Stimulated activated naive CD8-positive, alpha-beta T cell treated with anti-CD3 and anti-CD28 coated beads, Interleukin-15, Interleukin-2, amounts not matched to agents 100 ng/mL and 50 ng/mL, for 24 hours (primary cell): ENCODE measurements around the gene WRNIP1.
A peak's percentile ranks its signal among the peaks of the same experiment; 100 is the strongest.

Source experiments
- H3K27ac Mint-ChIP-seq: one replicate; pipeline ENCODE4 v1.8.0; 2021; ENCODE audit warnings: mild to moderate bottlenecking, mixed read lengths
- H3K27me3 Mint-ChIP-seq: one replicate; pipeline ENCODE4 v1.8.0; 2021; ENCODE audit warnings: mixed read lengths
- H3K36me3 Mint-ChIP-seq: one replicate; pipeline ENCODE4 v1.8.0; 2021; ENCODE audit warnings: low read depth, mixed read lengths
- H3K4me1 Mint-ChIP-seq: one replicate; pipeline ENCODE4 v1.8.0; 2021; ENCODE audit warnings: low read depth, mixed read lengths
- H3K4me3 Mint-ChIP-seq: one replicate; pipeline ENCODE4 v1.8.0; 2021; ENCODE audit warnings: mild to moderate bottlenecking, mixed read lengths
- H3K9me3 Mint-ChIP-seq: one replicate; pipeline ENCODE4 v1.8.0; 2021; ENCODE audit warnings: mixed read lengths

The WRNIP1 gene

DNA sequence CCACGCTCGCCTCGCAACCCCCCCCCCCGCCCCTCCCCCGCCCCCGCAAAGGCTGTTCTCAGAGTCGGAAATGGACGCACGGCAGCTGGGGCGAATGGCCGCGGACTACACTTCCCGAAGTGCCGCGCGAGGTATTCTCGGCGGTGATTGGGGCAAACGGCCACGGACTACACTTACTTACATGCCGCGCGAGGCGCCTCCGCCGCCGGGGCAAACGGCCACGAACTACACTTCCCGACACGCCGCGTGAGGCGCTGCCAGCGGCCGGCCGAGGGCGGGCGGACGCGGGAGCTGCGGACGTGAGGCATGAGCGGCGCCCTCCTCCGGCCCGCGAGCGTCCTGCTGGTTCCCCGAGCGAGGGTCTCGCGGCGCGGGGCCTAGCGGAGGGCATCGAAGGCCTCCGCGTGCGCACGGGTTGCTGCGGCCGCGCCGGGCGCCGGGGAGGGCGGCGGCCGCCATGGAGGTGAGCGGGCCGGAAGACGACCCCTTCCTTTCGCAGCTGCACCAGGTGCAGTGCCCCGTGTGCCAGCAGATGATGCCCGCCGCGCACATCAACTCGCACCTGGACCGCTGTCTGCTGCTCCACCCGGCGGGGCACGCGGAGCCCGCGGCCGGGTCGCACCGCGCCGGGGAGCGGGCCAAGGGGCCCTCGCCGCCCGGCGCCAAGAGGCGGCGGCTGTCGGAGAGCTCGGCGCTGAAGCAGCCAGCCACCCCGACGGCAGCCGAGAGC is at the start of gene WRNIP1:
TSS of gene WRNIP1 (plus strand) at position 228 of the 730 bp plus-strand sequence. CDS start at position 458, 230 bp downstream.
- Mint-ChIP-seq H3K4me1 (peaks cover 56% of the 10 kb centered on the region), H3K36me3 (peaks cover 29% of the 10 kb centered on the region), H3K4me3 (peak within 1 kb of the TSS; percentile 88), H3K27ac (peak within 1 kb of the TSS; percentile 97), H3K27me3 (no peaks in the 10 kb centered on the region), H3K9me3 (no peaks in the 10 kb centered on the region)

DNA sequence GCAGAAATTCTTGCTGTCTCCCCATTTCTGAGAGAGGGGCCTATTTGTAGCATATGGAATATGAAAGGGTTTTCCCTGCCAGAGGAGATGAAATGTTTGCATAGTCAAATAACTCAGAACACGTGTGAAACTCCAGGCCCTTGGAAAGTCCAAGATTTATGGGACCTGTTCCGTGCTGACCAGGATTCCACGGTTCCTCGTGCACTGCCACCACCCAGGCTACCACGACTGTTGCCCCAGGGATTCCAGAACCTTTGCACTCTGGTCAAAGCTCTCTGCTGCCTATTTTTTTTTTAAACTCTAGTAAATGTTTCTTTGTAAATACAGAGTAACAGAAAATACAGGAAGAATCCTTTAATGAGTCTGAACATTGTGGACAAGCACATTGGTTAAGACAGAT is 49.5 kb upstream of the WRNIP1 start:
- peaks cover 12% of the 10 kb centered on the region for H3K9me3 Mint-ChIP-seq
- H3K36me3 Mint-ChIP-seq, result no peaks in the 10 kb centered on the region
- no peak overlapping the region for H3K4me3 Mint-ChIP-seq
- H3K27me3 Mint-ChIP-seq, result no peaks in the 10 kb centered on the region
- H3K27ac Mint-ChIP-seq, result no peak overlapping the region
- peaks cover 6% of the 10 kb centered on the region for H3K4me1 Mint-ChIP-seq

GRCh38 chr6:2716936-2717700 is 48.1 kb upstream of the WRNIP1 start:
- no peak overlapping the region for H3K27ac Mint-ChIP-seq
- peaks cover 6% of the 10 kb centered on the region for H3K4me1 Mint-ChIP-seq
- H3K4me3 Mint-ChIP-seq, result no peak overlapping the region
- H3K36me3 Mint-ChIP-seq, result no peaks in the 10 kb centered on the region
- H3K9me3 Mint-ChIP-seq, result peaks cover 8% of the 10 kb centered on the region
- H3K27me3 Mint-ChIP-seq, result no peaks in the 10 kb centered on the region

- Mint-ChIP-seq H3K4me1 (peaks cover 6% of the 10 kb centered on the region), H3K4me3 (no peak overlapping the region), H3K27ac (no peak overlapping the region), H3K36me3 (no peaks in the 10 kb centered on the region), H3K9me3 (peaks cover 12% of the 10 kb centered on the region), H3K27me3 (no peaks in the 10 kb centered on the region)
These were observed 46.7 kb upstream of the WRNIP1 start for GRCh38 chr6:2718334-2719092.

GRCh38 chr6:2719093-2719455 is 46.1 kb upstream of the WRNIP1 start:
- no peaks in the 10 kb centered on the region for H3K27me3 Mint-ChIP-seq
- peaks cover 6% of the 10 kb centered on the region for H3K4me1 Mint-ChIP-seq
- no peak overlapping the region for H3K27ac Mint-ChIP-seq
- no peak overlapping the region for H3K4me3 Mint-ChIP-seq
- H3K9me3 Mint-ChIP-seq, result peaks cover 12% of the 10 kb centered on the region
- H3K36me3 Mint-ChIP-seq, result no peaks in the 10 kb centered on the region

DNA sequence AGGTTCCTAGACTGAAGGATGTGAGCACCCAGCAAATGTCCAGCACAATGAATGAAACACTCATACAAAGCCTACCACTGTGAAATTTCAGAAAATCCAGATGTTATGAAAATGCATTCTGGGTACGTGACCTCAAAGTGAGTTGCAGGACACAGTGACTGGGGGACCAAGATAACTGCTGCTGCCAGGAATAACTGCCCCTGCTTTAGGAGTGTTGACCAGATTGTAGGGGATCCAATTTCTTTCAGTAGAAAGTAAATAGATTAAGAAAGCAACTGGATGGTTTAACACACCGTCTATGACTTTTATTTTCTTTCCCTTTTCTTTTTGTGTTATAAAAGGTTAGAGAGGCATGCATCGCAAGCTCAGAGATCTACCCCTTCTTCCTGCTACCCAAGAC is 44.0 kb upstream of the WRNIP1 start:
- Mint-ChIP-seq H3K9me3 (peaks cover 12% of the 10 kb centered on the region), H3K27me3 (no peaks in the 10 kb centered on the region), H3K36me3 (no peaks in the 10 kb centered on the region), H3K4me3 (no peak overlapping the region), H3K4me1 (peaks cover 10% of the 10 kb centered on the region), H3K27ac (no peak overlapping the region)

GRCh38 chr6:2725364-2725988 is 39.7 kb upstream of the WRNIP1 start:
- Mint-ChIP-seq H3K9me3 (peaks cover 12% of the 10 kb centered on the region), H3K4me3 (no peak overlapping the region), H3K4me1 (peaks cover 4% of the 10 kb centered on the region), H3K27ac (no peak overlapping the region), H3K27me3 (no peaks in the 10 kb centered on the region), H3K36me3 (no peaks in the 10 kb centered on the region)

GRCh38 chr6:2725999-2726567 is 39.1 kb upstream of the WRNIP1 start:
- peaks cover 12% of the 10 kb centered on the region for H3K9me3 Mint-ChIP-seq

GRCh38 chr6:2729921-2730320 is 35.3 kb upstream of the WRNIP1 start:
- Mint-ChIP-seq H3K27ac (no peak overlapping the region), H3K4me3 (no peak overlapping the region), H3K27me3 (no peaks in the 10 kb centered on the region), H3K4me1 (peaks cover 16% of the 10 kb centered on the region), H3K9me3 (no peaks in the 10 kb centered on the region), H3K36me3 (no peaks in the 10 kb centered on the region)

More at GRCh38 chr6:2725999-2726567, 39.1 kb upstream of the WRNIP1 start:
- Mint-ChIP-seq H3K36me3 (no peaks in the 10 kb centered on the region), H3K27ac (no peak overlapping the region), H3K4me1 (peaks cover 4% of the 10 kb centered on the region), H3K4me3 (no peak overlapping the region), H3K27me3 (no peaks in the 10 kb centered on the region)

GRCh38 chr6:2730353-2731107 is 34.7 kb upstream of the WRNIP1 start:
- H3K9me3 Mint-ChIP-seq, result no peaks in the 10 kb centered on the region
- no peak overlapping the region for H3K27ac Mint-ChIP-seq
- H3K36me3 Mint-ChIP-seq, result no peaks in the 10 kb centered on the region
- H3K27me3 Mint-ChIP-seq, result no peaks in the 10 kb centered on the region
- H3K4me3 Mint-ChIP-seq, result no peak overlapping the region
- peaks cover 16% of the 10 kb centered on the region for H3K4me1 Mint-ChIP-seq

GRCh38 chr6:2731281-2731909 is 33.8 kb upstream of the WRNIP1 start:
- Mint-ChIP-seq H3K4me3 (no peak overlapping the region), H3K27me3 (no peaks in the 10 kb centered on the region), H3K9me3 (no peaks in the 10 kb centered on the region), H3K27ac (no peak overlapping the region), H3K4me1 (peaks cover 12% of the 10 kb centered on the region), H3K36me3 (no peaks in the 10 kb centered on the region)

- Mint-ChIP-seq H3K27me3 (no peaks in the 10 kb centered on the region), H3K4me1 (peaks cover 15% of the 10 kb centered on the region), H3K36me3 (no peaks in the 10 kb centered on the region), H3K4me3 (no peak overlapping the region), H3K27ac (no peak overlapping the region), H3K9me3 (no peaks in the 10 kb centered on the region)
These were observed 32.6 kb upstream of the WRNIP1 start for GRCh38 chr6:2732503-2733089.

GRCh38 chr6:2733324-2733723 is 31.9 kb upstream of the WRNIP1 start:
- no peaks in the 10 kb centered on the region for H3K27me3 Mint-ChIP-seq
- H3K9me3 Mint-ChIP-seq, result no peaks in the 10 kb centered on the region
- no peak overlapping the region for H3K4me3 Mint-ChIP-seq
- no peaks in the 10 kb centered on the region for H3K36me3 Mint-ChIP-seq
- H3K27ac Mint-ChIP-seq, result peak overlapping the region; percentile 46
- peaks cover 19% of the 10 kb centered on the region for H3K4me1 Mint-ChIP-seq
